ENCODE data around the gene KSR1.

DNA sequence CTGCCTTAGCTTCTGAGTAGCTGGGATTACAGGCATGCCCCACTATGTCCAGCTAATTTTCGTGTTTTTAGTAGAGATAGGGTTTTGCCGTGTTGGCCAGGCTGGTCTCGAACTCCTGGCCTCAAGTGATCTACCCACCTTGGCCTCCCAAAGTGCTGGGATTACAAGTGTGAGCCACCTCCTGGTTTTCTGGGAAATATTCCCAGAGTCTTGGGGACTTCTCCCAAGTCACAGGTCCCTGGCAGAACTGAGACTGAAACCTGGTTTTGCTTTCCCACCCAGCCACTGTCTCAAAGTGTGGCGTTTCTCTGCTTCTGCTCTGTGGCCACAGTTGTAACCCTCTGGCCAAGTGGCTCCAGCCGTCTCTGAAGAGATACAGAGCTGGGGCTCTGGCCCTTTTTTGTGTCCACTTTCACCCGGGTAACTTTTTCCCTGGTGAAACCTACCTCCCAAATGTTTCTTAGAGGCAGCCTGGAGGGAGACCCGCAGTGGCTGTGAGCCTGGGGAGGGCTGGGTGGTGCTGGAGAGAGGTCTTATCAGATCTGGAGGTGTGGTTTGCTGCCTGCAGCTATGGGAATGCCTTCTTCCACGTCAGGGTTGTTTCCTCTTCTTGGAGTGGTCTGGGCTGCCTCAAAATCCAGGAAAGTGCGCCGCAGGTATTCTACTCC lies 5.1 kb downstream of the KSR1 start:
- TF ChIP-seq, protein P1, sequence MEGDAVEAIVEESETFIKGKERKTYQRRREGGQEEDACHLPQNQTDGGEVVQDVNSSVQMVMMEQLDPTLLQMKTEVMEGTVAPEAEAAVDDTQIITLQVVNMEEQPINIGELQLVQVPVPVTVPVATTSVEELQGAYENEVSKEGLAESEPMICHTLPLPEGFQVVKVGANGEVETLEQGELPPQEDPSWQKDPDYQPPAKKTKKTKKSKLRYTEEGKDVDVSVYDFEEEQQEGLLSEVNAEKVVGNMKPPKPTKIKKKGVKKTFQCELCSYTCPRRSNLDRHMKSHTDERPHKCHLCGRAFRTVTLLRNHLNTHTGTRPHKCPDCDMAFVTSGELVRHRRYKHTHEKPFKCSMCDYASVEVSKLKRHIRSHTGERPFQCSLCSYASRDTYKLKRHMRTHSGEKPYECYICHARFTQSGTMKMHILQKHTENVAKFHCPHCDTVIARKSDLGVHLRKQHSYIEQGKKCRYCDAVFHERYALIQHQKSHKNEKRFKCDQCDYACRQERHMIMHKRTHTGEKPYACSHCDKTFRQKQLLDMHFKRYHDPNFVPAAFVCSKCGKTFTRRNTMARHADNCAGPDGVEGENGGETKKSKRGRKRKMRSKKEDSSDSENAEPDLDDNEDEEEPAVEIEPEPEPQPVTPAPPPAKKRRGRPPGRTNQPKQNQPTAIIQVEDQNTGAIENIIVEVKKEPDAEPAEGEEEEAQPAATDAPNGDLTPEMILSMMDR (IDR thresholded peaks at IDR 0.05 in 4 of 5, conservative IDR thresholded peaks at IDR 0.05 in 1 of 5): no peak
- TF ChIP-seq POLR2A (IDR thresholded peaks at IDR 0.05): no peak

Data from gastrocnemius medialis (tissue), 4 donors.